IPS-11a (cell line): ENCODE data around the gene CDC42BPA.

ENCODE experiments used
- H3K4me3 ChIP-seq: one replicate; pipeline ENCODE4 v1.5.1; 2013; ENCODE audit warnings: low read depth, low read length, control low read depth

The CDC42BPA gene

GRCh38 chr1:226950316-226950715 lies 368.0 kb downstream of the CDC42BPA start:
- no peak overlapping the region for H3K4me3 ChIP-seq

- no peak overlapping the region for H3K4me3 ChIP-seq
These were observed 368.9 kb downstream of the CDC42BPA start for GRCh38 chr1:226949401-226949800.

GRCh38 chr1:226948996-226949395 lies 369.3 kb downstream of the CDC42BPA start:
- no peak overlapping the region for H3K4me3 ChIP-seq

GRCh38 chr1:226948480-226948879 lies 369.8 kb downstream of the CDC42BPA start:
- H3K4me3 ChIP-seq: no peak overlapping the region

- H3K4me3 ChIP-seq: no peak overlapping the region
These were observed 370.2 kb downstream of the CDC42BPA start for GRCh38 chr1:226948051-226948450.

GRCh38 chr1:226946841-226947240 lies 371.5 kb downstream of the CDC42BPA start:
- H3K4me3 ChIP-seq: no peak overlapping the region

- no peak overlapping the region for H3K4me3 ChIP-seq
These were observed 372.0 kb downstream of the CDC42BPA start for GRCh38 chr1:226946285-226946684.

GRCh38 chr1:226945858-226946245 lies 372.4 kb downstream of the CDC42BPA start:
- no peak overlapping the region for H3K4me3 ChIP-seq

GRCh38 chr1:226945106-226945857 lies 373.0 kb downstream of the CDC42BPA start:
- H3K4me3 ChIP-seq: no peak overlapping the region

GRCh38 chr1:226943927-226944326 lies 374.4 kb downstream of the CDC42BPA start:
- H3K4me3 ChIP-seq: no peak overlapping the region

GRCh38 chr1:226943156-226943555 lies 375.1 kb downstream of the CDC42BPA start:
- no peak overlapping the region for H3K4me3 ChIP-seq

GRCh38 chr1:226942392-226942791 lies 375.9 kb downstream of the CDC42BPA start:
- no peak overlapping the region for H3K4me3 ChIP-seq

GRCh38 chr1:226940806-226941067 lies 377.6 kb downstream of the CDC42BPA start:
- H3K4me3 ChIP-seq: peak overlapping the region; percentile 78

- H3K4me3 ChIP-seq: peak within 1 kb of the TSS; percentile 78
These were observed 378.1 kb downstream of the CDC42BPA start, which contains the start of gene COQ8A for GRCh38 chr1:226940029-226940805. TSS of gene COQ8A (plus strand) at chr1:226940294. CDS start at chr1:226961386, 21,092 bp downstream.
